ENCODE data around the gene TMPRSS3.
A peak's percentile ranks its signal among the peaks of the same experiment; 100 is the strongest.
"Not testable (repeated sequence)": the region's sequence is repeated elsewhere in the genome, so short reads cannot be mapped to it uniquely, and the experiment has no call there.

TMPRSS3 gene

GRCh38 chr21:42418886-42419285 is 23.0 kb upstream of the TMPRSS3 start:
- Mint-ChIP-seq H3K36me3 (peaks cover 35% of the 10 kb centered on the region), H3K4me1 (peaks cover 88% of the 10 kb centered on the region), H3K27ac (no peak overlapping the region), H3K4me3 (no peak overlapping the region), H3K9me3 (no peaks in the 10 kb centered on the region), H3K27me3 (no peaks in the 10 kb centered on the region)

GRCh38 chr21:42417533-42417932 is 21.7 kb upstream of the TMPRSS3 start:
- H3K9me3 Mint-ChIP-seq = no peaks in the 10 kb centered on the region
- H3K27me3 Mint-ChIP-seq = no peaks in the 10 kb centered on the region
- peaks cover 35% of the 10 kb centered on the region for H3K36me3 Mint-ChIP-seq
- peak overlapping the region; percentile 56 for H3K27ac Mint-ChIP-seq
- H3K4me1 Mint-ChIP-seq = peaks cover 85% of the 10 kb centered on the region
- H3K4me3 Mint-ChIP-seq = peak overlapping the region; percentile 40

GRCh38 chr21:42414928-42415769 is 19.3 kb upstream of the TMPRSS3 start:
- Mint-ChIP-seq H3K4me3 (peak overlapping the region; percentile 77), H3K9me3 (no peaks in the 10 kb centered on the region), H3K27ac (peak overlapping the region; percentile 97), H3K36me3 (peaks cover 19% of the 10 kb centered on the region), H3K27me3 (no peaks in the 10 kb centered on the region), H3K4me1 (peaks cover 62% of the 10 kb centered on the region)

- Mint-ChIP-seq H3K4me3 (peak overlapping the region; percentile 77), H3K36me3 (peaks cover 21% of the 10 kb centered on the region), H3K27ac (peak overlapping the region; percentile 97), H3K27me3 (no peaks in the 10 kb centered on the region), H3K4me1 (peaks cover 62% of the 10 kb centered on the region), H3K9me3 (no peaks in the 10 kb centered on the region)
Observed at GRCh38 chr21:42414553-42414927, 18.7 kb upstream of the TMPRSS3 start.

- Mint-ChIP-seq H3K27me3 (no peaks in the 10 kb centered on the region), H3K36me3 (peaks cover 17% of the 10 kb centered on the region), H3K4me3 (peak overlapping the region; percentile 77), H3K9me3 (no peaks in the 10 kb centered on the region), H3K27ac (peak overlapping the region; percentile 31), H3K4me1 (peaks cover 62% of the 10 kb centered on the region)
Observed at GRCh38 chr21:42414066-42414465, 18.2 kb upstream of the TMPRSS3 start.

GRCh38 chr21:42413500-42413899 is 17.6 kb upstream of the TMPRSS3 start:
- Mint-ChIP-seq H3K9me3 (no peaks in the 10 kb centered on the region), H3K4me3 (peak overlapping the region; percentile 34), H3K27me3 (no peaks in the 10 kb centered on the region), H3K4me1 (peaks cover 58% of the 10 kb centered on the region), H3K27ac (peak overlapping the region; percentile 85), H3K36me3 (peaks cover 12% of the 10 kb centered on the region)

GRCh38 chr21:42413093-42413492 is 17.2 kb upstream of the TMPRSS3 start:
- Mint-ChIP-seq H3K9me3 (no peaks in the 10 kb centered on the region), H3K36me3 (peaks cover 12% of the 10 kb centered on the region), H3K4me3 (peak overlapping the region; percentile 34), H3K4me1 (peaks cover 61% of the 10 kb centered on the region), H3K27me3 (no peaks in the 10 kb centered on the region), H3K27ac (no peak overlapping the region)

- Mint-ChIP-seq H3K9me3 (no peaks in the 10 kb centered on the region), H3K27ac (peak overlapping the region; percentile 11), H3K4me3 (no peak overlapping the region), H3K36me3 (peaks cover 11% of the 10 kb centered on the region), H3K27me3 (no peaks in the 10 kb centered on the region), H3K4me1 (peaks cover 65% of the 10 kb centered on the region)
Observed at GRCh38 chr21:42412636-42412933, 16.7 kb upstream of the TMPRSS3 start.

- Mint-ChIP-seq H3K4me1 (peaks cover 66% of the 10 kb centered on the region), H3K27ac (peak overlapping the region; percentile 11), H3K36me3 (peaks cover 9% of the 10 kb centered on the region), H3K27me3 (no peaks in the 10 kb centered on the region), H3K4me3 (no peak overlapping the region), H3K9me3 (no peaks in the 10 kb centered on the region)
Observed at GRCh38 chr21:42411891-42412635, 16.2 kb upstream of the TMPRSS3 start.

- no peaks in the 10 kb centered on the region for H3K9me3 Mint-ChIP-seq
- H3K27me3 Mint-ChIP-seq = no peaks in the 10 kb centered on the region
- peaks cover 13% of the 10 kb centered on the region for H3K36me3 Mint-ChIP-seq
- H3K27ac Mint-ChIP-seq = no peak overlapping the region
- no peak overlapping the region for H3K4me3 Mint-ChIP-seq
- H3K4me1 Mint-ChIP-seq = peaks cover 67% of the 10 kb centered on the region
Observed at GRCh38 chr21:42411197-42411869, 15.5 kb upstream of the TMPRSS3 start.

- no peaks in the 10 kb centered on the region for H3K9me3 Mint-ChIP-seq
- no peaks in the 10 kb centered on the region for H3K27me3 Mint-ChIP-seq
- peaks cover 9% of the 10 kb centered on the region for H3K36me3 Mint-ChIP-seq
- H3K4me1 Mint-ChIP-seq = peaks cover 57% of the 10 kb centered on the region
- peak overlapping the region; percentile 83 for H3K27ac Mint-ChIP-seq
- H3K4me3 Mint-ChIP-seq = peak overlapping the region; percentile 57
Observed at GRCh38 chr21:42409366-42409765, 13.5 kb upstream of the TMPRSS3 start.

GRCh38 chr21:42408718-42409117 is 12.9 kb upstream of the TMPRSS3 start:
- H3K4me1 Mint-ChIP-seq = peaks cover 53% of the 10 kb centered on the region
- not testable (repeated sequence) for H3K27ac Mint-ChIP-seq, H3K4me3 Mint-ChIP-seq, H3K9me3 Mint-ChIP-seq, H3K27me3 Mint-ChIP-seq, H3K36me3 Mint-ChIP-seq

GRCh38 chr21:42407476-42407875 is 11.6 kb upstream of the TMPRSS3 start:
- Mint-ChIP-seq H3K9me3 (no peaks in the 10 kb centered on the region), H3K36me3 (peaks cover 9% of the 10 kb centered on the region), H3K27ac (peak overlapping the region; percentile 96), H3K4me3 (peak overlapping the region; percentile 89), H3K4me1 (peaks cover 54% of the 10 kb centered on the region), H3K27me3 (no peaks in the 10 kb centered on the region)

- H3K4me3 Mint-ChIP-seq = peak overlapping the region; percentile 89
- peak overlapping the region; percentile 96 for H3K27ac Mint-ChIP-seq
- H3K9me3 Mint-ChIP-seq = peaks cover 2% of the 10 kb centered on the region
- H3K4me1 Mint-ChIP-seq = peaks cover 61% of the 10 kb centered on the region
- no peaks in the 10 kb centered on the region for H3K27me3 Mint-ChIP-seq
- peaks cover 9% of the 10 kb centered on the region for H3K36me3 Mint-ChIP-seq
Observed at GRCh38 chr21:42406866-42407265, 11.0 kb upstream of the TMPRSS3 start.

GRCh38 chr21:42406201-42406621 is 10.4 kb upstream of the TMPRSS3 start:
- Mint-ChIP-seq H3K27ac (peak overlapping the region; percentile 96), H3K27me3 (no peaks in the 10 kb centered on the region), H3K36me3 (peaks cover 13% of the 10 kb centered on the region), H3K4me3 (peak overlapping the region; percentile 89), H3K4me1 (peaks cover 67% of the 10 kb centered on the region), H3K9me3 (peaks cover 5% of the 10 kb centered on the region)
